Heart left ventricle (tissue), 16 donors: ENCODE results near the gene CBX6. TPM values are rescaled to one million over a fixed set of nuclear protein-coding genes. Genes with fewer than 3 reads are reported as not detected.

Source experiments
- ATAC-seq, 4 donors: fragments of 200-7000 bp; cut with Tn5 transposase; one replicate each; pipeline ENCODE4 v1.9.1; 2020 to 2022; ENCODE audit warnings: moderate library complexity in 4 of 4, mild to moderate bottlenecking in 3 of 4, moderate number of reproducible peaks in 1 of 4
- DNase-seq, 5 donors: peaks; one replicate each; pipeline ENCODE4 v3.0.0-alpha.2; 2020
- H3K27ac ChIP-seq, 12 donors: fragments of 200-600 bp; sonication (generic) in 4 of 12; one replicate each; pipeline versions ENCODE4 v1.5.0 to v1.8.0; 2016 to 2022; ENCODE audit warnings: mild to moderate bottlenecking in 2 of 12
- H3K27me3 ChIP-seq, 9 donors: fragments of 200-600 bp; sonication (generic) in 2 of 9; one replicate each; pipeline versions ENCODE4 v1.5.1 to v1.8.0; 2016 to 2022; ENCODE audit warnings: mild to moderate bottlenecking in 3 of 9
- H3K36me3 ChIP-seq, 9 donors: fragments of 200-600 bp; sonication (generic) in 2 of 9; one replicate each; pipeline versions ENCODE4 v1.5.0 to v1.8.0; 2018 to 2022; ENCODE audit warnings: mild to moderate bottlenecking in 2 of 9
- H3K4me1 ChIP-seq, 12 donors: fragments of 200-600 bp; sonication (generic) in 4 of 12; one replicate each; pipeline versions ENCODE4 v1.5.0 to v1.8.0; 2016 to 2022; ENCODE audit warnings: mild to moderate bottlenecking in 3 of 12
- H3K4me3 ChIP-seq, 12 donors: fragments of 200-600 bp; sonication (generic) in 4 of 12; one replicate each; pipeline versions ENCODE4 v1.5.0 to v1.8.0; 2017 to 2022; ENCODE audit warnings: mild to moderate bottlenecking in 9 of 12, moderate library complexity in 4 of 12
- H3K9me3 ChIP-seq, 12 donors: fragments of 200-600 bp; sonication (generic) in 4 of 12; one replicate each; pipeline versions ENCODE4 v1.5.0 to v1.8.0; 2016 to 2022; ENCODE audit warnings: mild to moderate bottlenecking in 1 of 12
- CTCF ChIP-seq, 12 donors: fragments of 200-600 bp; sonication (generic) in 4 of 12; IDR thresholded peaks; one replicate each; pipeline versions ENCODE4 v1.5.0 to v1.8.0; 2018 to 2022; ENCODE audit warnings: antibody characterized with exemption in 12 of 12, mild to moderate bottlenecking in 5 of 12
- POLR2A ChIP-seq, 2 donors: fragments of 450-650 bp; IDR thresholded peaks; one replicate each; pipeline ENCODE4 v1.6.1; 2017; ENCODE audit warnings: antibody characterized with exemption in 2 of 2, mild to moderate bottlenecking in 2 of 2, moderate library complexity in 2 of 2
- WGBS, 4 donors: extraction: QIAGEN DNeasy Blood & Tissue Kit in 2 of 4; methylation state at CpG; one replicate each; pipeline versions ENCODE4 v1.1.5 to v1.1.7; 2013 to 2018; 5-methylcytosine and 5-hydroxymethylcytosine counted together
- intact Hi-C, 10 donors: fragments of 100-400 bp; cut with DNase I; formaldehyde crosslinking; loops; one replicate each; pipeline versions ENCODE4 v1.11.1 to v1.14.2; 2022
- polyA plus RNA-seq, 2 donors: library from polyadenylated mRNA; stranded (reverse); fragments of 200-250 nt; gene quantifications; one replicate each; pipeline ENCODE4 v1.2.3, GENCODE V29; 2013
- total RNA-seq, 9 donors: library from RNA; depleted of rRNA in 2 of 9; stranded (reverse); fragments of >200 nt in 2 of 9; fragmentation: NEBNext Ultra II Directional in 3 of 9; extraction: Animal tissue kit (Norgen Biotek cat#: 25700) in 3 of 9; gene quantifications; one replicate each; pipeline versions ENCODE4 v1.1.0 to v1.2.4, GENCODE V29; 2016 to 2023
- donor health status: ischemic (EF 13 %, LVEDD 7.1; RV severe dilation, severe dysfunction).
- donor health status: healthy with polysubstance abuse.
- donor health status: DM: no; HTN: yes; CAD: no.
- donor health status: DM: no; HTN: no; CAD: no.
- donor health status: ischemic (EF 25% LVEDD 6.9; RV normal size, moderate dysfunction).
- donor health status: ischemic (EF 25% LVEDD 5.7; RV mildly dilated, moderate dysfunction).
- donor health status: healthy.
- donor health status: DM: yes; HTN: yes; CAD: no.
- donor health status: ischemic (EF 35%, LVEDD 5.7; RV mildly dilated, moderate dysfunction).
- donor health status: nonischemic (EF 11% LVEDD 7.7; RV severe dilation, severe dysfunction).
- donor health status: DM: yes; HTN: yes; CAD: no.
- donor health status: PGD.
- donor health status: ischemic (EF 29% LVEDD 5.4; RV normal size, mild dysfunction).
- donor health status: nonischemic (EF 23%, LVEDD 6.1; RV moderate dilation, normal function).

CBX6 gene
- total and polyA plus RNA-seq, 11 donors = 21.1 to 59.0 (median 43.7) TPM

GRCh38 chr22:38886333-38886732 lies 14.3 kb upstream of the CBX6 start:
- H3K4me3 ChIP-seq = no peak overlapping the region
- ATAC-seq = no peak
- H3K9me3 ChIP-seq = no peaks in the 10 kb centered on the region
- WGBS, 4 donors = 44 to 56% (median 52%) methylated on average over 5 of the region's 5 CpGs
- TF ChIP-seq CTCF (IDR thresholded peaks at IDR 0.05) = no peak
- TF ChIP-seq POLR2A (IDR thresholded peaks at IDR 0.05) = no peak
- H3K4me1 ChIP-seq = peaks cover 8 to 19% (median 14%) of the 10 kb centered on the region in 12 donors
- no peak overlapping the region for H3K27ac ChIP-seq
- no peaks in the 10 kb centered on the region for H3K36me3 ChIP-seq
- no peaks in the 10 kb centered on the region for H3K27me3 ChIP-seq
- no peak for DNase-seq
- intact Hi-C loops = no loop called here

GRCh38 chr22:38882972-38883622 lies 11.1 kb upstream of the CBX6 start:
- intact Hi-C loops = loop anchor here in 1 of 10 donors (5.0 kb wide), 1 partner anchor 39 kb away; no protein-coding TSS in a partner anchor
- TF ChIP-seq CTCF (IDR thresholded peaks at IDR 0.05) (no peak), POLR2A (IDR thresholded peaks at IDR 0.05) (no peak)
- Histone ChIP-seq H3K27ac (peak overlapping the region in 7 of 12 donors; percentile 80 to 90 (median 88)), H3K4me1 (peaks cover 8 to 24% (median 17%) of the 10 kb centered on the region in 12 donors), H3K36me3 (no peaks in the 10 kb centered on the region), H3K9me3 (no peaks in the 10 kb centered on the region), H3K4me3 (no peak overlapping the region), H3K27me3 (no peaks in the 10 kb centered on the region)
- DNase-seq = no peak
- no peak for ATAC-seq
- 56 to 76% (median 62%) methylated on average over 8 to 9 of the region's 9 CpGs for WGBS, 4 donors

- Histone ChIP-seq H3K27ac (peak overlapping the region; percentile 63 to 90 (median 82)), H3K9me3 (no peaks in the 10 kb centered on the region), H3K36me3 (no peaks in the 10 kb centered on the region), H3K4me3 (no peak overlapping the region), H3K4me1 (peaks cover 8 to 24% (median 17%) of the 10 kb centered on the region in 12 donors), H3K27me3 (no peaks in the 10 kb centered on the region)
- intact Hi-C loops = loop anchor here in 1 of 10 donors (5.0 kb wide), 1 partner anchor 40 kb away; no protein-coding TSS in a partner anchor
- ATAC-seq (peak; percentile 65 to 75 (median 72)), DNase-seq (peak in 3 of 5 donors; percentile 50 to 70 (median 65))
- WGBS, 4 donors = 40 to 48% (median 43%) methylated on average over 8 of the region's 8 CpGs
- TF ChIP-seq CTCF (IDR thresholded peaks at IDR 0.05) = no peak
- no peak for TF ChIP-seq POLR2A (IDR thresholded peaks at IDR 0.05)
These were observed 10.2 kb upstream of the CBX6 start for GRCh38 chr22:38881997-38882879.

GRCh38 chr22:38881464-38881871 lies 9.5 kb upstream of the CBX6 start:
- no peaks in the 10 kb centered on the region for H3K27me3 ChIP-seq
- DNase-seq (peak in 2 of 5 donors; percentile 56), ATAC-seq (peak; percentile 72 to 79 (median 72))
- H3K4me3 ChIP-seq = peak overlapping the region in 1 of 12 donors; percentile 9
- 5 to 11% (median 10%) methylated on average over 9 of the region's 9 CpGs for WGBS, 4 donors
- intact Hi-C loops = loop anchor here in 1 of 10 donors (5.0 kb wide), 1 partner anchor 41 kb away; no protein-coding TSS in a partner anchor
- TF ChIP-seq CTCF (IDR thresholded peaks at IDR 0.05) = peak in 2 of 12 donors; percentile 9 to 13
- no peak for TF ChIP-seq POLR2A (IDR thresholded peaks at IDR 0.05)
- peak overlapping the region; percentile 63 to 90 (median 82) for H3K27ac ChIP-seq
- peaks cover 8 to 24% (median 17%) of the 10 kb centered on the region in 12 donors for H3K4me1 ChIP-seq
- H3K36me3 ChIP-seq = no peaks in the 10 kb centered on the region
- H3K9me3 ChIP-seq = no peaks in the 10 kb centered on the region
